GM12872 (cell line): ENCODE data around the gene SLC8A3.

ENCODE experiments used
- CTCF ChIP-seq: IDR thresholded peaks from 3 replicates; pipeline ENCODE4 v1.5.1; 2011; ENCODE audit warnings: low read depth, mild to moderate bottlenecking, low read length, moderate library complexity; ENCODE audit not compliant: insufficient read depth

Gene SLC8A3

GRCh38 chr14:70148911-70149595 lies 39.7 kb downstream of the SLC8A3 start:
- TF ChIP-seq CTCF: no peak

GRCh38 chr14:70148351-70148750 lies 40.4 kb downstream of the SLC8A3 start:
- no peak for TF ChIP-seq CTCF

GRCh38 chr14:70144046-70144445 lies 44.7 kb downstream of the SLC8A3 start:
- TF ChIP-seq CTCF: no peak

GRCh38 chr14:70143306-70143705 lies 45.4 kb downstream of the SLC8A3 start:
- TF ChIP-seq CTCF: no peak

GRCh38 chr14:70140614-70141013 lies 48.1 kb downstream of the SLC8A3 start:
- TF ChIP-seq CTCF: no peak

GRCh38 chr14:70139384-70139783 lies 49.4 kb downstream of the SLC8A3 start:
- no peak for TF ChIP-seq CTCF

- TF ChIP-seq CTCF: no peak
These were observed 51.0 kb downstream of the SLC8A3 start for GRCh38 chr14:70137788-70138187.
